CMK (cell line): ENCODE data around the gene NBPF1.
"Not testable (repeated sequence)": the region's sequence is repeated elsewhere in the genome, so short reads cannot be mapped to it uniquely, and the experiment has no call there.

Experiments used
- DNase-seq: peaks from one replicate; pipeline ENCODE4 v3.0.0-alpha.2; 2010; ENCODE audit warnings: low read depth

NBPF1 gene

DNA sequence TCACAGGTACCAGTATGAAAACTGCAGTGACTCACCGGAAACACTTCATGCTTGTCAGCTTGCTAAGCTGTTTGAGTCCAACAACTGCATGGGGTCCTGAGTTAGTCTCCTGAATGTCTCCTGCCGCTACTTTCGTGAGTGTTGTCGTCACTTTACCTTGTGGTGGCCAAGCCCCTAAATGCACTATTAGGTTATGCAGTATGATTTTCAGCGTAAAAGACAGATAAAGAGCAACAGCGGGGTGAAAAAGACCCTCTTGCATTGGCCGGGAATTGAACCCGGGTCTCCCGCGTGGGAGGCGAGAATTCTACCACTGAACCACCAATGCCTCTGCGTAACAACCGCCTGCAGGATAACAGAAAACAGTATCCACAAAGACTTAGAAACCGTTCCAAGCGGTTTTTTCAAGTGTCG, 67.7 kb downstream of the NBPF1 start:
- DNase-seq: not testable (repeated sequence)

DNA sequence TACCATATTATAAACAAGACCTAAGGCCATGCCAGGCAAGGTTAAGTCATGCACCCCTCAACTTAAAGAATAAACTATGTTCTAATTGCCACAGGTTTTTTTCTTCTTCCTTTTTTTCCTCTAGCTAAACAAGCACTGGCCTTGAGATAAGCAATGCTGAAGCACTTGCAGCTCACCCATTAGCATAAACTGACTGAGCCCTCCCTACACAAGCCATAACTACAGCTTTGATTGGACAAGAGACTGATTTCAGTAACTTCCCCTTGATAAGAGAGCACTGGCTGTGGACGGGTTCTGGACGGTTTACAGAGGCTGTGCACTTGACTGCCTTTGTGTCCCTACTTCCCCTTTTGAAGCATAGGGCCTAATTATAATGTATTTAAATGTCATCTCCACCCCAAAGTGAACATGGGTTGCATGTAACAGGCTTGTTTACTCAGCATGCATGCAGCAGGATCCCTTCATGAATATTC, 72.9 kb downstream of the NBPF1 start:
- DNase-seq: peak; percentile 42

DNA sequence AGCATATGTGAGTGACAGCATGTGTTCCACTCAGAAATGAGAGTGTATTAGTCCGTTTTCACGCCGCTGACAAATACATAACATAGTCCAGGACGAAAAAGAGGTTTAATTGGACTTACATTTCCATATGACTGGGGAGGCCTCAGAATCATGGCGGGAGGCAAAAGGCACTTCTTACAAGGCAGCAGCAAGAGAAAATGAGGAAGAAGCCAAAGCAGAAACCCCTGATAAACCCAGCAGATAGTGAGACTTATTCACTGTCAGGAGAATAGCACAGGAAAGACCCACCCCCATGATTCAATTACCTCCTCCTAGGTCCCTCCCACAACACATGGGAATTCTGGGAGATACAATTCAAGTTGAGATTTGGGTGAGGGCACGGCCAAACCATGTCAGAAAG, 75.8 kb downstream of the NBPF1 start:
- DNase-seq: not testable (repeated sequence)

DNA sequence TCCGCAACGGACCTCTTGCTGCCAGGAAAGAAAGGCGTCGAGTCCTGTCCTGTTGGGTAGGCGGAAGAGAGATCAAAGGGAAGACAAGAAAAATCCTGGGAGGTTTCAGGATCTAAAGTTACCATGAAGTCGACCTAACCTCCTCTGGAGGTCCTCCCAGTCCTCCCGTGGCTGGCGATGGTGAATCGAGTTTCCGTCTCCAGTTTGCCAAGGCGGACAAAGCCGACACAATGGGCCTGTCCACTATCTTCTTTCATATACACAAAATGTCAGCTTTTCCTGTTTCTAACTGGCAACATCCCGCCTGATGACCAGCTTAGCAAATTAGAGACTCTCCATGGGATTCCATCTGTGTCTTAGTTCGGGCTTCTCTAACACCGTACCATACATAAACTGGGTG, 76.6 kb downstream of the NBPF1 start:
- DNase-seq: not testable (repeated sequence)

DNA sequence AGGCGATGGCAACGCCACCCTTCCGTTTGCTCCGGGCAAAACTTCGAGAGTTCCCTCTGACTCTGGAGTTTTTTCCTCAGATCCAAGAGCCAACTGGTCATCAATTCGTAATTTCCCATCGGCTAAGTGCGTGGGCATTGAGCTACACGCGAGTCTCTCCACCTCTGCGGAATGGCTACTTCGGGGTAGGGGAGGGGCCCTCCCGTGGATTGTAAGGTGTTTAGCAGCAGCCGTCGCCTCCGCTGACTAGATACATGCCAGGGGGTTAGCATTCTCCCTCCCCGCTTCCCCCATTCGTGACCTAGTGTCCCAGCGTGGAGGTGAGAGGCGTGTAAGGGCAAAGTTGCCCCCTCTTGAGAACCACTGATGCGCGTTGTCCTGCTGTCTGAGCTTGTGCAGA, 77.5 kb downstream of the NBPF1 start:
- not testable (repeated sequence) for DNase-seq

DNA sequence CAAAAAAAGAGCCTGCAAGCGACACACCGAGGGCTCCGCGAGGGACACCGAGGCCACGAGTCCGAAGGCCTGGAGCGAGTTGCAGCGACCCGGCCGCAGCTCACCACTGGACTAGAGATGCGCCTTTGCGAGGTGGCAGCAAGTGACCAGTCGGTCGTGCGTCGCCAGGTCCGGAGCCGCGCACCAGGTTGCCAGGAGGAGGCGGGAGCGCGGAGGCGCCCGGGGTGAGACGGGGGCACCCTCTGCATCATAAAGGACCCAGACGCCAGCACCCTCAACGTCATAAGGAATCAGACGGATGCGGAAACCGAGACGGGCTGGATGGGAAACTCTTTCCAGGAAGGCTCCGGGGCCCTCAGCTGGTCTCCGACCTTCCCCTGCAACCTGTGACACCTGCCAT, 77.9 kb downstream of the NBPF1 start:
- not testable (repeated sequence) for DNase-seq

DNA sequence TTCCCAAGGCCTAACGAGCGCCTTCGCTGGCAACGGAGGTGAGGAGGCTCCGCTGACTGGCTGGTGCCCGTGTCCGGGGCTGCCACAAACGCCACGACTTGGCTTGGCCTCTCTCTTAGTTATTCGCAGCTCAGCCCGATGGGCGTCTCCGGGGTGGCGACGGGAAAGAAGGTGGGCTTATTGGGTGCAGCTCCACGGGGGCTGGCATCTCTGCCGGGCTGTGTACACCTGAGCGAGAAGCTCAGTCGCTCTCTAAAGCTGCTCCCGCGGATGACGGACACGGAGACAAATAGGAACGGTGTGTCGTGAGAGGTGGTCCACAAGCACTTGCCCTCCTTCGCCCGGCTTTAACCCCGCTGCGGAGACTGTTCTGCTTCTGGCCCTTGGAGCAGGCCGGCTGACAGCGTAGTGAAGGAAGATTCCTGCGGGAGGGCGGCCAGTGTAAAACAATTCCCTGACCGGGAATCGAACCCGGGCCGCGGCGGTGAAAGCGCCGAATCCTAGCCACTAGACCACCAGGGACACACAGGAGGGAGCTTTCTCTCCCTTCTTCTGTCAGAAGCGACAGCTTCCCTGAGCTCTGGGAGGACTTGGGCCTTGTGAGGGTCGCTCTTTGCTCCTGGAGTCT, 78.4 kb downstream of the NBPF1 start:
- not testable (repeated sequence) for DNase-seq

DNA sequence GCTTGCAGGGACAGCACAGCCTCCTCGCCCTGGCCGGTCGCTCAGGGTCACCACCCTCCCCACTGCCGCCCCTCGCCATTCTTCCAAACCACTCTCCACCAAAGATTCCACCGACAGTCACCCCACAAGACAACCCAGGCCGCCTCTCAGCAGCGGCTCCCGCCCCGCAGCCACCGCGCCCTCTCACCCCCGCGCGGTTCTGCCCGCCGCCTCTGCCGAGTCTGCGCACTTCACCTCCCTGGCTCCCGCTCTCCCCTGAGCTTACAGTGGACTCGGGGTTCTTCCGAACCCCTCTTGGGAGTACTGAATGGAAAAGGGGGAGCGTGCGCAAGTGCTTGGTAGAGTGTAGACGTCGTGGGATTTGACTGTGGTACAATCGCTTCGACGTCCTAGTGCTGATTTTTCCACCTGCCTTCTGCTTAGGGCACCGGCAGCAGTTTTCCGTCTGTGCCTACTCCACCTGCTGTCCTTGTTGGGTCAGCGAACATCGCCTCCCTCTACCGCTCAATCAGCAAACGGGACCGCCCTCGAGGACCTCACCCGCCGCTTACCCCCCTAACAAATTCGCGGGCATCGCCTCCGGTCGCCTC, 79.0 kb downstream of the NBPF1 start:
- not testable (repeated sequence) for DNase-seq

DNA sequence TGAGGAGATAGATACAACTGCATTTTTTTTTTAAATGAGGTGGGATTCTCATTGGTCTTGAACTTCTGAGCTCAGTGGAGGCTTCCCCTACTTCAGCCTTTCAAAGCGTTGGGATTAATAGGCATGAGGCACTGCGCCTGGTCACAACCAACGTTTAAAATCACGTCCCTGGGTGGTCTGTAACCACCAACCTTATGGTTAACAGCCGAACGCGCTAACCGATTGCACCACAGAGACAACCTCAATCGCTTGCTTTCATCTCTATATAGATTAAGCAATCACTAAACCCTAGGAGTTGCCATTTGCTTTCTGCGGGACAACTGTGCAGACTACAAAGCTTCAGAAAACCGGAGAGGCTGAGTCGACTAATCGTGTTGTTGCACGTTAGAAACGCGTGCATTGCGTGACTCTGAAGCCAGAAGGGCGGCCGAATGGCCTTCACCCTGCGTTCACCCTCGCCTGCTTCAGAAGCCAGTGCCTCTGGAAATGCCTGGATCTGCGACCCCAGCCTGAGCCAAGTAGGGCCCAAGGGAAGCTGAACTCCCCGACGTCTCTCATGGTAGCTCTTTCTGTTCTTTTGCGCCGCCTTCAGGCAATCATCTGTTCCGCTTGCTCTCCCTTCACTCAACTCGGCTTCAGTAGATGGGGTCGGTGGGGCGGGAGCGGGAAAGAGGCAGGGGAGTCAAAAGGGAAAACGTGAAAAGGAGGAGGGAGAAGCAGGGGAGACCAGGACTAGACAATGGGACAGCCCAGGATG, 81.0 kb downstream of the NBPF1 start:
- DNase-seq: not testable (repeated sequence)

DNA sequence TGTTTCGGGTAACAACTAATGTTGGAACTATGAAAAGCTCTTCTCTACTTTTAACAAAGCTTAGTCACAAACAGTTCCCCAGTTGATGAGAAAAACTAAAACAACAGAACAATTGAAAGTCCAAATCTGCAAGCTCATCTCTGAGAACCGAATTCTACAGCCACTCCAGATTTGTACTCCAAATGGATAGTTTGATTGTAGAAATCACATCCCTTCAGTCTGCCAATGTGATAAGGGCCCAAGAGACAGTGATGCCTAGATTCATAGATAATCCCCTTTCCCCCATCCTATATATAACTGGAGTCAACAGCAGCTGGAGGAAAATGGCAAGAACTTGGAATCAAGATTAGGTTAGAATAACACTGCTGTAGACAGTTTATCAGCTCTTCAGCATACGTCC, 85.0 kb downstream of the NBPF1 start:
- DNase-seq: not testable (repeated sequence)

- DNase-seq: not testable (repeated sequence)
These were observed 87.6 kb downstream of the NBPF1 start for GRCh38 chr1:16525769-16526168.

GRCh38 chr1:16521679-16522078, 91.7 kb downstream of the NBPF1 start:
- DNase-seq: not testable (repeated sequence)

- DNase-seq: no peak
These were observed 92.1 kb downstream of the NBPF1 start for GRCh38 chr1:16521288-16521583.

DNA sequence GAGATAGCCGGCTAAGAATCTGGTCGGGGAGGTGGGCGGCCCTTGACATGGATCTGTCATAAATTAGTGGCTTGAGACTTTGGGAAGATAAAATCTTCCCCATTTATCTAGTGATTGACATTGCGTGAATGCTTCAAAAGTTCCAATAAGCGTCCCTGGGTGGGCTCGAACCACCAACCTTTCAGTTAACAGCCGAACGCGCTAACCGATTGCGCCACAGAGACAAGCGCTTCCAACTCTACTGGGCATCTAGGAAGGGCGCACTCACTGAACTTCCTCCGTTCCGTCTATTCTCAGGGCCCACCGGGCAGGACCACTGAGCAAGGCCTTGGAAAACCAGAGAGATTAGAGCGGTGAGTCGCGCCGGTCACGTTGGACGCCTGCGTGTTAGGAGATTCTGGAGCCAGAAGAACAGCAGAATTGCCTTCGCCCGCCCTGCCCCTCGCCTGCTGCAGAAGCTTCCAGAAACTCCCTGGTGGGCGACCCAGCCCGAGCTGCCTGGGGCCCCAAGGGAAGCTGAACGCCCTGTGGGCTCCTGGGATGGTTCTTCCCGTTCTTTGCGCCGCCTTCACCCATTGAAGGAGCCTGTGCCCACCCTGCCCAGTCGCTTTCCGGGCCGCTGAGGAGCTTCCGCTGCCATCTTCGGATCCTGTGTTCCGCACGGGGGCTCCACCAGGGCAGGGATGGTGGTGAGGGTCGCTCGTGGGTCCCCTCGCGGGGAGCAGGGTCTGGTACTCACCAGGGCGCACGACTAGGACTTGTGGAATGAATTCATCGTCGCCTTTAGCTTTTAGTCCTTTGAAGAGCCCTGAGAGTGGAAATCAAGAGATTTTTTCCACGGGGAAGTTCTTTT, 92.7 kb downstream of the NBPF1 start:
- DNase-seq: not testable (repeated sequence)

GRCh38 chr1:16519255-16519951, 94.0 kb downstream of the NBPF1 start:
- not testable (repeated sequence) for DNase-seq

GRCh38 chr1:16518913-16519254, 94.5 kb downstream of the NBPF1 start:
- not testable (repeated sequence) for DNase-seq

- DNase-seq: not testable (repeated sequence)
These were observed 96.5 kb downstream of the NBPF1 start for GRCh38 chr1:16516694-16517410.

- DNase-seq: peak; percentile 24
These were observed 99.0 kb downstream of the NBPF1 start, which contains the start of gene RNU1-1 for GRCh38 chr1:16514107-16515055. Gene RNU1-1 (minus strand): TSS chr1:16514285.

GRCh38 chr1:16513412-16514106, 99.8 kb downstream of the NBPF1 start:
- DNase-seq: peak; percentile 85
